ENCODE data around the gene ANKRD13B.
"Not testable (repeated sequence)": the region's sequence is repeated elsewhere in the genome, so short reads cannot be mapped to it uniquely, and the experiment has no call there.

The ANKRD13B gene
- total RNA-seq = 1.5 reads per million

DNA sequence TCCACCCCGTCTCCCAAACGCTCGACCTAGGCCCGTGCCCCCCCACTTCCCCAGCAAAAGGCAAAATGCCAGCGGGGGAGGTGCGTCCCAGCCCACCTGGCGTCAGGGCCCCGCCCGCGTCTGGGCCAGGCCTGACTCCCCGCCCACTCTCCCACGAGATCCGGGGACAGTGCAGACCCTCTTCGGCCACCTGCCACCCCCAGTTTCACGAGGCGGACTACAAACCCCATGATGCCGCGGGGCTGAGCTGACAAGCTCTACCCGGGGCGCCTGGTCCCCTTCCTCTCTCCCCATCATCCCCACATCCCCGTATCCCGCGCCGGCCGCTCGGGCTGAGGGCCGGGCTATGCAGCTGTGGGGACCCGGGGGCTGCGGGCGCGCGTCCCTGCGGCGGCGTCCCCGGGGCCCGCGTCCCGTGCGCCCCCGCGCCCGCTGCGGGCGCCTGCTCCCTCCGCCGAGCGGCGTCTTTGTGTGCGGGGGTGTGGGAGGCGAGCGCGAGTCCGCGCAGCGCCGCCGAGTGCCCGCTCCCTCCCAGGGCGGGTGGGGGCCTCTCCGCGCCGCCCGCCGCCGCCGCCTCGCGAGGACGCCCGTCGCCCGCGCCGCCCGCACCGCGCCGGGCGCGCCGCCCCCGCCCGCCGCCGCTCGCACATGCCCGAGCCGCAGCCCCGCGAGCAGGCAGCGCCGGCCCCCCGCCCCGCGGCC lies at the start of gene ANKRD13B:
Gene ANKRD13B (plus strand): TSS at position 283 of the 702 bp plus-strand sequence. CDS start 490 bp downstream, outside the sequence.
- no peak for DNase-seq

DNA sequence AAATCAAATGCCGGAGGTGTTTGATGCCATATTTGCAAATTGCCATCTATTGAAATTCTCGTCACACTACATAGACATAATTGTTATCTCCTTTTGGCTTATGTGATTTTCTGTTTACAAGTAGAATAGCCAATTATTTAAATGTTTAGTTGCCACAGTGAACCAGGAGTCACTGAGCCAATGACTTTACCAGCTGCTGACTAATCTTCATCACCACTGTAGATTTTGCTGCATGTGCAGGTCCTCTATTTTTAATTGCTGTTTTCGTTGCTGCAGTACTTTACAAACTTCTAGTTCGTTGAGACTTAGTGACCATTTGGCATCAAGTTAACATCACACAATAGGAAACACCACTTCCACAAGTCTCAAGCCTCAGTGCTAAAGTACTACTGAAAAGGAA lies 48.9 kb upstream of the ANKRD13B start:
- no peak for DNase-seq

DNA sequence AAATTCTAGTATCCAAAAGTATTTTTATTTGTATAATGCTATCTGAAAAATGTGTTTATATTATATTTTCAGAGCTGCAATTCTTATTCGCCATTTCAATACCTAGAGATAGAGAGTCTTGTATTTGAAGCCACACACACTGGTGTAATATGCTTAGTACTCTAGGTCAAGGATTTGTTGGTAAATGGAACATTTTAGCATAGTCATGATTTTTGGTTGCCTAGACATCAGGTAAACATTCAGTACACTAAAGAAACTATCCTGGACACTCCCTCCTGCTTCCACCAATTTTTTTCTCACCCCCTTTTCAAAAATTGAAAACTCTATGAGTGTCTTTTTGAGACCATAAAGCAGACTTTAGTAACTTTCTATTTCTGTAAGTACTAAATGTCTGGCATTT lies 46.8 kb upstream of the ANKRD13B start:
- DNase-seq = no peak

DNA sequence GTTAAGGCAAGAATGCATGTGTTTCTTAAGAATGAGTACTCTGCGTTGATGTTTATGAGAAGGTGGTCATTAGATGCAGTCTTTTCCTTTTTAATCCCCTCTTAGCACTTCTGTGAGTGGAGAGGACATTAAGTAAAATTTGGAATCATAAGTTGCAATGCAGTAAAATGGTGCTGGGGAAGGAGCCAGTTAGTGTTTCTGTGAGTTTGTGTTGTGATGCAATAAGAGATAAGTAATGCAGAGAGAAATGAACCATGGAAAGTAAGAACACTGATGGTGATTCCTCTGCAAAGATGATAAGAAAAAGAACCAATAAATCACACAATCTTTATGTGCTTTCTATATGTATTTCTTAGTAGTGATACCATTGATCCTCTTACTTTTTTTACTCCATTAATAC lies 46.1 kb upstream of the ANKRD13B start:
- no peak for DNase-seq

DNA sequence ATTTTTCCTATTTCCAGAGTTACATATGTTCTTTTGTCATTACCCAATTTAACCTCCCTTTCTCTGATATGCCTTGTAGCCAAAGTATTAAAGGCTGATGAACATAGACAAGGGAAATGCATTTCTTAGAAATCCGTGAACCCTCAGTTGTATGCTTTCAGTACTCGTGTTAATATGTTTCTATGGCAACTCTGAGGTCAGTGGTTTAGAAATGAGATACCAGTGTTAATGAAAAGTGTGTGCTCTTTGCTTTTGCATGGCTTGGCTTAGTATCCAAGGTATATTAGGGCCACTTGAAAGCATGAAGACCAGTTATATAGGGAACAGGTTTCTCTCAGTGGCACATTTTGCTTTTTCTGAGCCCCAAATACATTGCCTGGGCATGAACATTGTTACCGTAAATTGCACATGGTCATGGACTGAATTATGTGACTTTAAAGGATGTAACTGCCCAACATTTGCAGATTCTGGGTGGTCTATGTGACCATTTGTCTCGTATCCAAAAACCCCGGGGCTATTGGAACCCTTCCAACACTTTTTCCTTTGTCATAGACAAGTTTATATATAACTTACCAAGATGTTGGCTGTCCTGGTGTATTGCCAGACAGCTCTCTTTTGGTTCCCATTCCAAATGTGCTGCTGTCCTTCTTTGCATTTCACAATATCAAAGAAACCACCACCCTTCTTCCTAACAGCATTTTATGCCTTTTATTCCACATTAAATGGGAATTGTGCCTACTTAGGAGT lies 43.6 kb upstream of the ANKRD13B start:
- no peak for DNase-seq

DNA sequence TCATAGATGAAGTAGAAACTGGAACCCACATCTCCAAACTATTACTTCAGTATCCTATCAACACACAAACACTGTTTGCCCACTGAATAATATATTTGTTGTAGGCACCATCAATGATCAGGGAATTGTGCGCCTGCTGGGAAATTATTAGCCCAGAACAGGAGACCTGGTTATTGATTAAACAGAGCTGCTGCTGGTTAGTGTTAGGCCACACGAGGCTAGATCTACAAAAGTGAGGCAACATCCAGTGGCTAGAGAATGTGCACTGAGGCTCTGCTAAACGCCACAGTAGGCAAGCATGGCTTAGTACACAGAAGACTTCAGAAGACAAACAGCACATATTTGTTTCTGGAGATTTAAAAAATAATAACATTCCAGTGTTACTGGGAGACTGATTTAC lies 37.1 kb upstream of the ANKRD13B start:
- DNase-seq = no peak

DNA sequence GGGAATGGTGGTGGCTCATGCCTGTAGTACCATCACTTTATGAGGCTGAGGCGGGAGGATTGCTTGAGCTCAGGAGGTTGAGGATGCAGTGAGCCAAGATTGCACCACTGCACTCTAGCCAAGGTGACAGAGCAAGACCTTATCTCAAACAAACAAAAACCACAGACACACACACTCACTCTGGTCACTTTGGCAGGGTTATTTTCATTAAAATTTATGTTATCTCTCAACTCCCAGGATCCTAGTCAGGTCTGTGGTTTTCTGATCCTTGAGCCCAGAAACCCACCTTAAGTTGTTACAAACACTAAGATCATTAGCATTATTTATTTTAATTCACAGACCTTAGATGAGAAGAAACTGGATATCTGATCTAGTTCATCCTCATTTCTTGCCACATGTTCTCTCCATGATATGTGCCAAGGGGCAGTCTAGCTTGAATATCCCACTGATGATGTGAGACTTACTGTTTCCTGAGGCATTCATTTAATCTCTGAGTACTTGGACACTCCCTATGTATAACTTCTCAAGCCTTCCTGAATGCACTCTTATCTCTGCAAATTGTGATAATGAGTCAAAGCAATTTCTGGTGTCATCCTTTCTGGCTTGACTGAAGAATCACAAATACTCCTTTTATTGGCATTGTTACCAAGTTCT lies 35.7 kb upstream of the ANKRD13B start:
- DNase-seq = no peak

DNA sequence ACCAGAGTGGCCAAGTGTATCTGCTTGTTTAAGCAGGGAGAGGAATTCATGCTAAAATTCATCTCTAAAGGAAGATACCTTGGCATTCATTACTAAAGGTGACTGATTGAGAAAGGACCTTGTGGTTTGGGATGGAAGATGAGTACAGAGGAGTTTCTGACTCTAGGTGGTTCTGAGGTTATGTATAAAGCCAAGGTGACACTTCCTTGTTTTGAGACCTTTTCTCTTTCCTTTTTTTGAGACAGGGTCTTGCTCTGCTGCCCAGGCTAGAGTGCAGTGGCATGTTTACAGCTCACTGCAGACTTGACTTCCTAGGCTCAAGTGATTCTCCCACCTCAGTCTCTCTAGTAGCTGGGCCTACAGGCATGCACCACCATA lies 35.2 kb upstream of the ANKRD13B start:
- no peak for DNase-seq

DNA sequence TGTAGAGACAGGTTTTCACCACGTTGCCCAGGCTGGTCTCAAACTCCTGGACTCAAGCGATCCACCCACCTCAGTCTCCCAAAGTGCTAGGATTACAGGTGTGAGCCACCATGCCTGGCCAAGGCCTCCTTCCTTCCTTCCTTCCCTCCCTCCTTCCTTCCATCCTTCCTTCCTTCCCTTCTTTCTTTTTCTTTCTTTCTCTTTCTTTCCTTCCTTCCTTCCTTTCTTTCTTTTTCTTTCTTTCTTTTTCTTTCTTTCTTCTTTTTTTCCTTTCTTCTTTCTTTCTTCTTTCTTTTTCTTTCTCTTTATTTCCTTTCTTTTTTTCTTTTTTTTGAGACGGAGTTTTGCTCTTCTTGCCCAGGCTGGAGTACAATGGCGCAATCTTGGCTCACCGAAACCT lies 34.8 kb upstream of the ANKRD13B start:
- not testable (repeated sequence) for DNase-seq

DNA sequence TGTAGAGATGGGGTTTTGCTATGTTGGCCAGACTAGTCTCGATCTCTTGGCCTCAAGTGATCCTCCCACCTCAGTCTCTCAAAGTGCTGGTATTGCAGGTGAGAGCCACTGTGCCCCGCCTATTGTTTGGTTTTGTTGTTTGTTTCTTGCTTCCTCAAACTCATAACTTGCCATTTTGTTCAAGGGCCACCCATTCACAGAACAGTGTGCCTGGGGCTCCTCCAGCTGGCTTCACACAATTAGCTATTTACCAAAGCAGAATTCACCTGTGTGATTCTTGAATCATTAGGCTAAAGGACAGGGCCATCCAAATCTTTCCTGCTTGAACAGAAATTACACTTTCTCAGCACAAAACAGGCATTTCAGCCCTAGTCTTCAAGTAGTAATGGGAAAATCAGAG lies 33.3 kb upstream of the ANKRD13B start:
- DNase-seq = no peak

DNA sequence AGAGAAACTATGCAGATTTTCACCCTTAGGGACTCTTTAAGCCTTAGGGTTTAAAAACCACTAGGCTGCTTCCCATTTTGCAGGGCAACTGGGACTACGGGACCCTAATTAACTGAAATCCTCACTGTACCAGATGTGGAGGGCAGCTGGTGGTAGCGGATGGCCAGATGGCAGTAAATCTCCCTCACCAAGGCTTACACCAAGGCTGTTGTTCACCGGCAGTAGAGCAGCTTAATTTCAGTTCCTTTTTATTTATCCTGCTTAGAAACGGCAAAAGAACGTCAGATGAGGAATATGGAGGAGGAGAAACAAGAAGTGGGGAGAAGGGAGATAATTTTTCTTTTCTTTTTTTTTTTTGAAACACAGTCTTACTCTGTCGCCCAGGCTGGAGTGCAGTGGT lies 32.6 kb upstream of the ANKRD13B start:
- no peak for DNase-seq

DNA sequence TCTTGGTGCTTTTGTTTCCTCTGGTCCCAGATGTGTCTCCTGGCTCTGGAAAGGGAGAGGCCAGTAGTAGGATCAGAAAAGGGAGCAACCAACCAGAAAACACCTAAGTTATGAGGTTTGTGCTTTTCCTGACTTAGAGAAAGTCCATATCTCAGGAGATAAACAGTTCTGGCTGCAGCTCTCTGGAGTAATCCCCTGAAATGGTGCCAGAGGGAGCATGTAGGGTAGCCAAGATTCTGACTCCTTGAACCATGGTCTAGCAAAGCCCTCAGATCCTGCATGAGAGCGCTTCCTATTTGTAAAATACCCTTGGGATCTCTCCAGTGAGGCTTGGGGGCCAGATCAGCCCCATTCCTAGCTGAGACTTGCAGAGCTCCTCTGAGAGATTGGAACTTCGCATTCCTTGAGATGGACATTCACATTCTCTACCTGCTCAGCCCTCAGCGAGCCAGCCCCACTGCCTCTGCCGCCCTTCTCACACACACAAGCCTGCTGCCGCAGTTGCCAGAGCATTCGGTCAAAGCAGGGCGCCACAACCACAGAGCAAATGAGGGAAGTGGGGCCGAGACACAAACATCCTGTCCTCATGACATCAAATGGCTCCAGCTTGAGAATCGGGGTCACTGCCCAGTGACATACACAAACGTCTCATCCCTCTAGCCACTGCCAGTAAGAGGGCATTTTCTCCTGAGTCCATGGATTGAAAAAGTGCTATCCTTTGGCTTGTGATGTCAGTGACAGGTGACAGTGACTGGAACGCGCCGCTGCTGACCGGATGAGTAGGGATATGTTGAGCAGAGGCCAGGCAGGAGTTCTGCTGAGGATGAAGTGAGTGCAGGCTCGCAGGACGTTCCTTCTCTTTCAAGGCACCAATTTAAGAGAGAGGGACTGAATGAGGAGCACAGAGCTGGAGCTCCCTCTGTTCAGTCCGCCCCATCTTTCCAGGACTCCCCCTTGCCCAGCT lies 31.1 kb upstream of the ANKRD13B start:
- no peak for DNase-seq

DNA sequence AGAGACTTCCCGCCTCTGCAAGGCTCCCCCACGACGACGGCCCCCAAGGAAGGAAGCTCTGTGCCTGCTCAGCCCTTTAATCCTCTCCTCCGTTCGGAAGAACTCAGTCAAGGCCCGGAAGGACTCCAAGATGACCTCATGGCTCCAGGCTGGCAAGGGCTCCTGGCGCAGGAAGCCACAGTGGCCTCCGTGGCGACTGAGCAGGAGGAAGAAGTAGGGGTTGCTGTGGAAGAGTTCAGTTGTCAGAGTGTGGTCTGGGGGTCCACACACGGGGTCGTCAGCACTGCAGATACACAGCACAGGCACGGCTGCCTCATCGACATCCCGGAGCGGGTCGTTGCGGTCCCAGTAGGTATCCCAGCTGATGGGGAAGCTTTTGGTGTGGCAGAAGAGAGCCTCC lies 30.3 kb upstream of the ANKRD13B start:
- no peak for DNase-seq

DNA sequence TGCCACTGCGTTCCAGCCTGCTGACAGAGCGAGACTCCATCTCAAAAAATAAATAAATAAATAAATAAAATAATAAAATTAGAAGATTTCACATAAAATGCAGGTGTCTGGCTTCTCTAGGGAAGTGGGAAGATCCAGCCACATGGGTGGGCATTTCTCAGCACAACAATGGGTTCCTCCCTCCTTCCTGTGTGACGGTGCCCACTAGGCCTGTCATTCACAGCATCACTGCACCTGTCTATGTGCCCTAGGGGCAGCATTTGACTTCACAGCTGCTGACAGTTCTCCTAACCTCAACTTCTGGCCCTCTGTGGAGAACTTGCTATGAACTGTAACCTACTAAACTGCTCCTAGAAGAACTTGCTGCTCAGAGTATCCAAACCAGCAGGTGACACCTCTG lies 29.1 kb upstream of the ANKRD13B start:
- no peak for DNase-seq

DNA sequence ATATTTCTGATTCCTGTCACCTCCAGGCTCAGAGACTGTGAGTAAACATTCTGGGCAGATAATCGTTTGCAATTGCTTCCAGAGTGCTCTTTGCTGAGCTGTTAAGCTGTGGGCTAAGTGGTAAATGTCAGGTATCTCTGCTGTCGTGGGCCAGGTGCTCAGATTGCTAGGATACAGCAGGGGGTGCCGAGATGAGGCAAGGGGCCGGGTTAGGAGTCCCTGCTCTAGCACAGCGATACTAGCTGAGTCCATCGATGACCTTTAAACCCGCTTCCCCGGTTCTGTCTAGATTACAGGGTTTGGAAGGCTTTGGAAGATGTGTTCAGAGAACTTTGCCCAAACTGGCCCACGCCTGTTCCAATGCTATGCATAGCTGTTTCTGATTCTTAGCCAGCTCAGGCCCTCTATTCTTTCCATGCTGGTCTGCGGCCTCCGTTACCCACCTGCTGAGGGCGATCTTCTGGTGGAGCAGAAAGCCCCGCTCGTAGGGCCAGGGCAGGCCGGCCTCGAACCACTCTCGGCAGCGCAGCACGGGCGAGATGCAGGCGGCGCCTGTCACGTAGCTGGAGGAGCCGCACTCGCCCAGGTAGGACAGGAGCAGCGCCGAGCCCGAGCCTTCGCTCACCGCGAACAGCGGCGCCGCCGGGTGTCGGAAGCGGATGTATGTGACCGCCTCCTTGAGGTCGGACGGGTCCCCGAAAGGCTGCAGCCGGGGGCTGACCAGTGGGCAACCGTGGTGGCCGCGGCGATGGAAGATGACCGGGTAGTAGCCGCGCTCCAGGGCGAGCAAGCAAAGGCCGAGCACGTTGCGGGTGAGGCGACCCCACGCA lies 27.1 kb upstream of the ANKRD13B start:
- peak; percentile 30 for DNase-seq

DNA sequence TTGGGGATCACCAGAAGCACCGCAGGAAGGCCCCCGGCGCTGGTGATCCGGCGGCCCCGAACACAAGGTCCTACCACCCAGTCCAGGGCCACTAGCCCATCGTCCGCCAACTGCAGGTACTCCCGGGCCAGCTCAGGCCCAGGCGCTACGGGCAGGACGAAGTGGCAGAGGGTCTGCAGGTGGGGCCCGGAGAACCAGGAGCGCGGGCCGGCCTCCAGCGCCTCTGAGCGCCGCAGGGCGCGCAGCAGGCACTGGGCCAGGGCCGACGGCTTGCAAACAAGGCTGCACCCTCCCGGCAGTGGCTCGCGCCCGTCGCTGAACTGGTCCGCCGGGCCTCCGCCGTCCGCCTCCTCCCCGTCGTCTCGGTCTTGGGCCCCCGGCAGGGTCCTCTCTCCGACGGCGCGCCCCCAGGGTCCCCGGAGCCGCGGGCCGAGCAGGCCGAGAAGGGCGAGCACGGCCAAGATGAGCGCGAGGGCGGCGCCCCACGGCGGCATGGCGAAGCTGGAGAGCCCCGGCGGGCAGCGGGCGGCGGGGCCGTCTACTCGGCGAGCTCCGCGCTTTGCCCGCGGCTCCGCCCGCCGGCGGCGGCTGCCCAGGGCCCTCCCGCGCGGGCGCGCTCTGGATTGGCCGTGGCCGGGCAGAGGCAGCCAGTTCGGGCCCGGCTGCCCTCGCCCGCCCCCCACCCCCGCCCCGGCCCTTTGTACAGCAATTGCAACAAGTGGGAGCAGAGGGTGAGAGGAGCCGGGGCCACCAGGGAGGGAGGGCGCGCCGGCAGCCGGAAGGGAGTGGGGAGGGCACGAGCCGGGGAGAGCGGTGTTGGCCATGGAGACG lies 26.2 kb upstream of the ANKRD13B start, which contains the start of gene ABHD15:
Gene ABHD15 (minus strand): TSS at position 565 of the 831 bp plus-strand sequence. CDS start 71 bp downstream, at position 494.
- DNase-seq = peak; percentile 36

DNA sequence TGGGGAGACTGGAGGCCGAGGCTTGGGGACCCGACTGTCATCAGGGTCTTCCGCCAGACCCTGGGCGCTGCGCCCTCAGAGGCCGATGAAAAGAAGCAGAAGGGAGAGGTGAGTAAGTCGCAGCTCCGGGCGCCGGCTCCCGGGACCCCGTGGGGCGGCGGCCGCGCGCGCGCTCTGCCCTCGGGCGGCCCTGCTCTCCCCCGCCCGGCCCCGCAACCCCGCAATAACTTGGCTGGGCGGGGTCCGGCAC lies 25.7 kb upstream of the ANKRD13B start:
- no peak for DNase-seq

DNA sequence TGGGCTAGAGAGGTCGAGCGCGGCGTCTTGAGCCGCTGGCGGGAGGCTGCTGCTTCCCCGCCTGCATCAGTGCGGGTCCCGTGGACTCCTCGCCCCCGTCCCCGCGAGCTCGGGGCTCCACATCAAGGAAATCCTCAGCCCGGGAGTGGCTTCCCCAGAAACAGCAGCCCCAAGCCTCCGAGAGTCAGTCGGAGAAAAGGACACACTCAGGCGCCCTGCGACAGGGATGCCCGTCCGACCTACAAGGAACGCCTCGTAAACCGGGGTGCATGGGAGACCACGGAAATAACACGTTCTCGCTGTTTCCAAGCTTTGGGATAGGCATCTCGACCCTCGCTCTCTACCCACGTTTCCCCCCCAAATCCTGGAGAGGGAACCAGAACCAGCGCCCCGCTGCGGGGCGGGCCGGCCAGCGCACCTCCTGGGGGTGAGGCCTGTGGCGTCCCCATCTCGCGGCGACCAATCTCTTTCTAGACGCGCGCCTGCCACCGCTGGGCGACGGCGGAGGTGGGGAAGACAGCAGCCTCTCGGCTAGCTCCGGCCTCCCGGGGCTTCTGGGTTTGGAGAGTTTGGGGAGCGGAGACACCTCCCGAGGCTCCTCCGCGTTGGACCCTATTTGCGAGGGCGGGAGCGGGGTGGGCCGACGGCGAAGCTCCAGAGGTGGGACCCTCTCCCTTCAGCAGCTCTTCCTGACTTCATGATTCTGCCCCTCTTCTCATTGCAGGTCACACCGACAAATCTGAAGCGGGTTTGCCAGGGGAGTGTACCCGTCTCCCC lies 25.2 kb upstream of the ANKRD13B start:
- peak; percentile 64 for DNase-seq

DNA sequence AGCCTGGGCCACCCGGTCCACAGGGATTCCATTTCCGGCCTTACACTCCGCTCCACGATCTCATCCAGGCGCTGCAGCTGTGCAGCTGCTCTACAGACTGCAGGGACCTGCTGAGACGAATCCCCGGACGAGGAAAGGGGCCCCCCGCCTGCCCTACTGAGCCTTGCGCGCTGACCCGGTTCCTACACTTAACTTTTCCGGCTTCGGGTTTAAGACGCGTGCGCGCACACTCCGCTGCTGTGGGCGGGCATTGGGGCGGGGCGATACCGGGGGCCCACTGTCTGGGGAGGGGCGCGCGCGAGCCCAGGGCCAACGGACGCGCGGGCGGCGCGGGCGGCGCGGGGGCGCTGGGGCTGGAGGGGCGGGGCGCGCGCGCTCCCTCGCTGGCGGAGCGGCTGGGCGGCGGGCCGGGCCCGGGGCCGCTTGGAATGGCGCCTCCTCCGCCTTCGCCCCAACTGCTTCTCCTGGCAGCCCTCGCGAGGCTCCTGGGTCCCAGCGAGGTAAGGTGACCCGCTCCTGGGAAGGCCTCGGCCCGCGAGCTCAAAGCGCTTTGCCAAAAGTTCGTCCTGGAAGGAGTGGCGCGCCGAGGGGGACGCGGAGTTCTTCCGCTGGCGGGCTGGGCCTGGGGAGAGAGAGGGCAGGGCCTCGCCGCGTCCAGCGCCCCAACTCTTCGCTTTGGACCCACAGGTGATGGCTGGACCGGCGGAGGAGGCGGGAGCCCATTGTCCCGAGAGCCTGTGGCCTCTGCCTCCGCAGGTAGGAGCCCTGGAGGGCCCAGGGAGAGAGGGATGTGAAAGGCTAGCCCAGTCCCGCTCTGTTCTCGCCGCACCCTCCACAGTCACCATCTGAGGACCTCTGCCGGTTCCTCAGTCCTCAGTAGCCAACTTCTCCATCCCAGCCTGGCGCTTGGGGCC lies 24.3 kb upstream of the ANKRD13B start, which contains the start of gene TP53I13:
Gene TP53I13 (plus strand): TSS at position 371 of the 914 bp plus-strand sequence. CDS start 58 bp downstream, at position 429.
- DNase-seq = peak; percentile 80

Data from effector CD4-positive, alpha-beta T cell (primary cell).